Smooth muscle cell of the brain vasculature (primary cell): ENCODE measurements around the gene PDP2.
A peak's percentile ranks its signal among the peaks of the same experiment; 100 is the strongest.
"Not testable (repeated sequence)": the region's sequence is repeated elsewhere in the genome, so short reads cannot be mapped to it uniquely, and the experiment has no call there.

ENCODE experiments used
- DNase-seq: peaks from one replicate; pipeline ENCODE4 v3.0.0-alpha.2; 2012; ENCODE audit warnings: low read depth, low spot score

PDP2 gene

DNA sequence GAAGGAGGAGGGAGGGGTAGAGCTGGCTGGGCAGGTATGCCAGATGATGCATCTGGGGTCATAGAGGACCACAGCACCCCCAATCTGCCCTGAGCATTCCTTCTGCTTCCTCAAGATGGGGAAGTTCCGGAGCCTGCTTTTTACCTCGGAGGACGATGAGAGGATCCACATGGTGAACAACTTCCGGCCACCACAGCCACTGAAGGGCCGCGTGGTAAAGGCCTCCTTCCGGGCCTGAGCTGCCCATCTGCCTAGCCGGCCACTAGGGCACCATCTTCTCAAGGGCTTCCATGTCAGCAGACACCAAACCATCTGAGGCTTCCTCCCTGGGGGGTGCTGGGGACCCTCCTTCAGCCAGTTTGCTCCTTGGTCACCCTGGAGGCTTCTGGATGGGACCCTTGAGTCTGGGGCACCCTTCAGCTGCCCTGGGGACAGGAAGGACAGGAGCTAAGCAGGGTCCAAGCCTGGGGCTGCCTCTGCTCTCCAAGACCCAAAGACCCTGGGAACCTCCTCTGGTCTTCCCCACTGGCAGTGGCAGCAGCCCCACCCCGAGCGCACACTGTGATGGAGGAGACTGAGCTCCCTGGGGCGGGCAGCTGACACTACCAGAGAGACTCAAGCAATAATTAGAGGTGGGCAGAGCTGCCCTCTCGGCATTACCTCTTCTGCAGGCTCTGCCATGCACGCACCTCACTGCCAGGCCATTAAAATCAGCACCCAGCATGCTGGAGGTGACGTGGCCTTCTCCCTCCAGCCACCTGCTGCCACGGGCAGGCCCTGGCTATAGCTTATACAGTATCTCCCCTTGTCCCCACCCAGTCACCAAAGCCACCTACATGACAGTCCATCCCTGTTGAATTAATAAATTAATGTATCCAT lies 26.8 kb upstream of the PDP2 start:
- DNase-seq, result no peak

DNA sequence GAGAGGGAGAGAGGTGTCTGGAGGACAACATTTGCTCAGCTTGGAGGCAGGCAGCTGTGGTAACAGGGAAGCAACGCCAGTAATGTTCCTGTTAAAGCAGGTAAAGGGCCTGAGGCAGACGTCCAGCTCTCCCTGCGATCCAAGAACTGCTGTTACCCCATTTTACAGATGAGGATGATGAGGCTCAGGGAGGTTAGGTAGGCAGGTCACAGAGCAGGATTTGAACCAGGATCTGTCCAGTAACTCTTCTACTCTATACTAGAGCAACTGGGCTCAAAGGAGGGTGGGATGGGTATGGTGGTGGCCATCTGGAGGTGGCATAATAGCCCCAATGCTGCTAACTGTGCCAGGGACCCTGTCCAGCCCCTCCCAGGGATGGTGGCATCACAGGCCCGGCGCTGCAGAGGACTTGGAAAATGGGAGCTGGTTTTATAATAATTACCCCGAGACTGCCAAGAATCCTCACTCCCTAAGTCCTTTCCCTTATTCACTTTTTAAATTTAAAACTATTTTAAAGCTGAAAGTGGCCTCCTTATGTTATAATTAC lies 24.1 kb upstream of the PDP2 start:
- DNase-seq, result no peak

DNA sequence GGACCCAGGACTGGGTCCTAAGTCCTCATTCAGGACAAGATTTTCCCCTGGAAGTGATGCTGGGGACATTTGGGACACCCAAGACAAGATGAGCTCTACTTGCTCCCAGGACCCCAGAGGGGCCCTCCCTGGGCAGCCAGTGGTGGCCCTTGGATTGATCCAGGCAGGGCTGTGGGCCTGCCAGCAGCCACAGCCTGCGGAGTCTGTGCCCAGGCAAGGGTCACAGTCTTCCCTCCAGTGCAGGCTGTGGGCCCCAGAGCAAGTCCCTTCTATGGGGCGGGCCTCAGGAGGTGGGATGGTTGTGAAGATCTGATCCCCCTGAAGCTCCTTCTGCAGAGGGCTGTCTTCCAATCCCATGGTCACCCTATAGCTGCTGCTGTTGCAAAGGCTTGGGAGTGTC lies 23.5 kb upstream of the PDP2 start:
- no peak for DNase-seq

DNA sequence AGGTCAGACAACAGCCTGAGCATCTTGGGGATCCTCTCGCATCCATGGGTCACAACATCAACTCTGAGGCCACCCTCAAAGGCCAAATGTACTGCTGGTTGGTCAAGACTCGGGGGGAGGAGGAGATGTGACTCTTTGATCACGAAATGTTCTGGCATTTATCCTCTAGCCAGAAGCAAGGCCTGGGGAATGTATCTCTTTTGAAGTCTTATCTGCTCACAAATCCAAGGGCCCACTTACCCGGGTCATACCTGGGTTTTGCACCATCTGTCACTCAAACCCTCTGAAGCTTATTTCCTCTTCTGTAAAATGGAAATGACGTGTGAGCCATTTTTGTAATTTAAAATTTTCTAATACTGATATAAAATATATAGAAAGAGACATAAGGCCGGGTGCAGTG lies 22.9 kb upstream of the PDP2 start:
- DNase-seq, result no peak

DNA sequence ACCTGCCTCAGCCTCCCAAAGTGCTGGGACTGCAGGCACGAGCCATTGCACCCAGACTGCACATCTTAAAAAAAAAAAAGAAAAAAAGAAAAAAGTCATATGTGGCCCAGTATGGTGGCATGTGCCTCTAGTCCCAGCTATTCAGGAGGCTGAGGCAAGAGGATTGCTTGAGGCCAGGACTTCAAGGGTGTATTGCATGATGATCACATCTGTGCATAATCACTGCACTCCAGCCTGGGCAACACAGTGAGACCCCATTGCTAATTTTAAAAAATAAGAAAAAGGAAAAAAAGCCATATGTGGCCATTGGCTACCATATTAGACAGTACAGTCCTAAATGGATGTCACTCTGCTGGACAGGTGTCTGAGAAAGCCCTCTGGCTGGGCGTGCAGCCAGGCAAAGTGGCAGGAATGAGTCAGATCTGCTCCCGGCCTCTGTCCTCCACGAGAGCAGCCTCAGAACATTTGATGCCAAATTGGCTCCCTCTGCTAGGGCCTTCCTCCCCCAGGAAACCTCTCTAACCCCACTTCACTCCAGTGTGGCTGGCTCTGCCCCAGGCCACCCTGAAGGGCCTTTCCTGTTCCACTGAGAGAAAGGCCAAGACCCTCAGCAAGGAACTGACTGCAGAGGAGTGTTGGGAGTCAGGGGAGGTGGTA lies 21.4 kb upstream of the PDP2 start:
- no peak for DNase-seq

DNA sequence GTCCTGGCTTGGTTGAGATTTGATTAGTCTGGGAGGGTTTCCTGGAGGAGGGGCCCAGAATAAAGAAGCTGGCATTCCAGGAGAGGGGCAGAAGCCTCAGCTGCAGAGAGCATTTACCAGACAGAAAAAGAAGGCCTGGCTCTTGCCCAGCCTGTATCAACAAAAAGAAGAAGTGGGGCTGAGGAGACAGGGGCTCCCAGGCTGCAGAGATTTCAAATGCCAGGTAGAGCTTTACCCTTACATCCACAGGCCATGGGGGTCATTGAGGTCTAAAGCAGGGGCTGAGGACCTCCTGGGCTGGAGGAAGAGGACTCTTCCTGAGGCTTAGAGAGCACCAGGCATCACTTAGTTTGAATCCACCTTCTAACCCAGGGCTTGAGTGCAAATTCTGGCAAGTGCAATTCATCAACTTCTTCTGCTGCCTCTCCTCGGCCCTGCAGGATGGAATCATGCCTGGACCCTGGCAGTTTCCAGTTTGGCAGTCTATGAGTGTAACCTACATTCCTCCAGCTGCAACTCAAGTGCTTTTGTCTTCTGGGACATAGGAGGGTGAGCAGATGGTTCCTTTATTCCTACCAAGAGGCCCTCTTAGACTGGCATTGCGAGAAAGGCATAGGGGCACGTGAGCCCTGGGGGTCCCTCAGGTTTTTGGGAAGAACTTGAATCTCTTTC lies 20.8 kb upstream of the PDP2 start:
- DNase-seq, result no peak

DNA sequence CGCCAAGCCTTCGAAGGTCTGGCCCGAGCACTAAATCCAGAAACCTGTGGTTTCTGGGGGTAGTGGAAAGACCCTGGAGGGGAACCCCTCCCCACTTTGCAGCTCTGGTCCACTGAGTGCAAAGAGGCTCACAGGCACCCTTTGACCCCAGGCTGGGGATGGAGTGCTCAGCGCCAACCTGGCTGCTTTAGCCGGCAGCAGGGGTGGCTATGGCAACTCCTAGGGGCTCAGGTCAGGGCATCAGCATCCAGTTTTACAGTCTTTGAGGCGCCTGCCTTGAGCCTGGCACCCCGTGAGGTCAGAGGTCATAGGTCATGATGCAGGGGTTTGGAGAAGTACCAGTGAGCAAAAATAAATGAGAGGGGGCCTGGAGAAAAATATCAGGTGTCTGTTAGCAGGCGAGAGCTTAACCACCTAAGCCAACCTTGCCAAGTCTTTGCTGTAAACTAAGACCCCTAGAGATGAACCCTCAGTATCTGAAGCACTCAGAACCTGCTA lies 18.2 kb upstream of the PDP2 start:
- DNase-seq, result no peak

DNA sequence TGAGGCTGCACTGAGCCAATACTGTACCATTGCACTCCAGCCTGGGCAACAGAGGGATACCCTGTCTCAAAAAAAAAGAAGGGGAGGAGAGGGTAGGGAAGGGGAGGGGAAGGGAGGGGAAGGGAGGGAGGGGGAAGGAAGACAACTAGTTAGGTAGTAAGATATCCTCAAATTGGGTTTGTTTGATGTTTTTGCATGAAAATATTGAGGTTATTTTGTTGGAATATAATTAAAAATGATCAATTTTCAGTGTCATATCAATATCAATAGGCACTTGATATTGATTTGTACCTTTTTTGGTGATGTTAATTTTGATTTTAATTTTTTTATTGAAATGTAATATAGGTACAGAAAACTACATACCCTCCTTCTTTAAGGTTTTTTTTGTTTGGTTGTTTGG lies 16.6 kb upstream of the PDP2 start:
- no peak for DNase-seq

DNA sequence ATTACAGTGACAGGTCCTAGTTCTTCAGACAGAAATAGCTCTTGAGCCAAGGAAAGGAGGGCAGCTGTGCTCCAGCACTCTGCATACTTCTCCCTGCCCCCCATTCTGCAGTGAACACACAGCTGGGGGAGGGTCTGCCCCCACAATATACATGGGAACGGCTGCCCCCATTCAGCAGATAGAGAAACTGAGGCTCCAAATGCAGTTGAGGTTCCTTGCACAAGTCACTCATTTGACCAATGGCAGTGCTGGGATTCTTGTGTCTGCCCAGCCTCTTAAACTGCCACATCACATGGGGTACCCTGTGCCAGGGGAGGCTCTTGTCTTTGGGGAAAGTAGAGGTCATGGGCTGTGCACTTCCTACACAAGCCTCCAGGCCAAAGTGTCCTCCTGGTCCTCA lies 10.9 kb upstream of the PDP2 start:
- DNase-seq, result no peak

DNA sequence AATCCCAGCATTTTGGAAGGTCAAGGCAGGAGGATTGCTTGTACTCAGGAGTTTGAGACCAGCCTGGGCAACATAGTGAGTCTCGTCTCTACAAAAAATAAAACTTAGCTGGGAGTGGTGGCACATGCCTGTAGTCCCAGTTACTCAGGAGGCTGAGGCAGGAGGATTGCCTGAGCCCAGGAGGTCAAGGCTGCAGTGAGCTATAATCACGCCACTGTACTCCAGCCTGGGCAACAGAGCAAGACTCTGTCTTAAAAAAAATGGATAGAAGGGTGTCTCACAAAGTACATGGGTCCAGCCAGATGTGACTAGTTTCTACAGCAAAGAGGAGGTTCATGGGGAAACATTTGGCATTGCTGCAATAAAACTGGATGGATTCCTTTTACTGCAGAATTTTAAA lies 9.0 kb upstream of the PDP2 start:
- DNase-seq, result not testable (repeated sequence)

DNA sequence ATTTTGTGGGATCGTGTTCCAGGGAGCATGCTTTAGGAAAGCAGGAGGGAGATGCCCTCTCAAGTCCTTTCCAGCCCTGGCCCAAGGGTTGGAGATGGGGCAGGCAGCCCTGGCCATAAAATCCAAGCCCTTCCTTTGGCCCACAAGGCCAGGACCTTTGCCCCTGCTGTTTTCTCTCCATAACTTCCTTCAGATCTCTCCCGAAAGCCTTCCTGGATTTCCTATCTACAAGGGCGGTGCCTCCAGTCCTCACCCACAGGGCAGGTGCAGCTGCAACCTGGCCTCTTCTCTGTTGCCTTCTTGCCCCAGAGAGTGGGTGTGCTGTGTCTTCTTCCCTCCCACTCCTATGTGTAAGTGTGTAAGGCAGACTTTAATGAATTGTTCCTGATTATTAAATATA lies 8.5 kb upstream of the PDP2 start:
- DNase-seq, result no peak

DNA sequence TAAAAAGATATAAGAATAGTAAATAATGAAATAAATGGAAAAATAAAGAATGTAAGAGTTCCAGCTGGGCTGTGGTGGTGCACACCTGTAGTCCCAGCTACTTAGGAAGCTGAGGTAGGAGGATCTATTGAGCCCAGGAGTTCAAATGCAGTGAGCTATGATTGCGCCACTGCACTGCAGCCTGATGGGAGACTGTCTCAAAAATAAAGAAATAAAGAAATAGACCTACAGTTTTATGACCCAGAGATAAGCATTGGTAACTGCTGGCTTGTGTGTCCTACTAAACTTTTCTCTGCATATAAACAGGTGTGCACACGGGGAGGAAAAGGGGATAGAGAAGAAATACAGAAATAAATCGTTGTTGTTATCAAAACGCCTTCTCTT lies 7.8 kb upstream of the PDP2 start:
- DNase-seq, result no peak

DNA sequence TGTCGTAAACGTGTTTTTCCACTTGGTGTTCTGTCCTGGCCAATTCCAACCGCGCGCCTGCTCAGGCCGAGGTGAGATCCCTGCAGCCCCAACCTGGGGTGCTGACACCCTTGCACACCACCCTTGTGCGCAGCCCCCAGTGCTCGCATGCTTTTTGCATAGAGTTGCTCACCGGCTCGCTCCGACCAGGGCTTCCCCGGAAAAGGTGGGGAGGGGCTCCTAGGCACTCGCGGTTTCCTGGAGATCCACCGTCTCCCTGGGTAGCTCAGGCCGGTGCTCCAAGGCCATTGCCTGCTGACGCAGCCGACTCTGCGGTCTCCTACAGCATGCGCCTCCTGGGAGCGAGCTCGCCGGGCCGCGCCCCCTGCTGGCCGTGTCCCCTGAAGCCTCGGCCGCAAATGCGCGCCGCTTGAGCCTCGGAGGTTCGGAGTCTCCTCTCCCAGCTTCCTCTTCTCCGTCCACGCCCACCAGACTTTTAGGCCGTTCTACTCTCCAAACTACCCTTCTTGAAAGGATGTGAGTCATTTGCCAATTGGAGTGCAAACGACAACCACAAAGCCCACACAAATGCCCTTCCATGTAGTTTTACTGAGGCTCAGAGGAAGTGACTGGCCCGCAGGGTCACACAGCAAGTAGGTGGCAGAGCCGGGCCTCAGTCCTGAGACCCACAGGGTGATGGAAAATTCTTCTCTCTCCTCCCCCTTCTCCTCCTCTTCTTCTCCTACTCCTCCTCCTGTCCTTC lies 7.2 kb upstream of the PDP2 start:
- DNase-seq, result peak; percentile 89

DNA sequence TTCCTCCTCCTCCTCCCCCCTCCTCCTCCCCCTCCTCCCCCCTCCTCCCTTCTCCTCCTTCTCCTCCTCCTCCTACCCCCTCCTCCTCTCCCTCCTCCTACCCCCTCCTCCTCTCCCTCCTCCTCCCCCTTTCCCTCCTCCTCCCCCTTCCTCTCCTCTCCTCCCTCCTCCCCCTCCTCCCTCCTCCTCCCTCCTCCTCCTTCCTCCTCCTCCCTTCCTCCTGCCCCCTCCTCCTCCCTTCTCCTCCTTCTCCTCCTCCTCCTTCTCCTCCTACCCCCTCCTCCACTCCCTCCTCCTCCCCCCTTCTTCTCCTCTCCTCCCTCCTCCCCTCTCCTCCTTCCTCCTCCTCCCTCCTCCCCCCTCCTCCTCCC lies 6.6 kb upstream of the PDP2 start:
- no peak for DNase-seq

DNA sequence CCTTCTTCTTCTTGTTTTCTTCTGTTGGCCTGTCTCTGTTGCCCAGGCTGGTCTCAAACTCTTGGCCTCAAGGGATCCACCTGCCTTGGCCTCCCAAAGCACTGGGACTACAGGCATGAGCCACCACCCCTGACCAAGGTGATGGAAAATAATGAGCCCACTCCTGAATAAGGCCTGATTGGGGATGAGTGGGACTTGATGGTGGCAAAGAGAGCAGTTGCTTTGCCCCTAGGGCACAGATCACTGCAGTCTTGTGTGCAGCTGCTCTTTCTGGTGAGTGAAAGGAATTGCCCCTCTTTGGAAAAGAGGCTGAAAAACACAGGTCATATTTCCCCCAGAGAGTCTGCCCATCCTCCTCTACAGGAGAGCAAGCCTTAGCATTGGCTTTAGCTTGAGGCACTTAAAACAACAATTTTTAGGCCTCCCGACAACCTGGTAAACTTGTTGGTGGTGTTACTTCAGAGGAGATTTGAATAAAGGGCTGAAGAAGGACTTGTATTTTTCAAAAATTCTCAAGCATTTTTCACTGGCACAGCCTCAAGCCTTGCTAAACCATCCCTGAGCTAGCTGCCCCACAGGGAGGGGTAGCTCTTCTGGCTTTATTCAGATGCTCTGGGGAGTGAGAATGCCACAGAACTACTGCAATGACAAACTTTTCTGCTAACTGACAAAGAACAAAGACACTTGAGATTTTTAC lies 6.1 kb upstream of the PDP2 start:
- DNase-seq, result no peak

DNA sequence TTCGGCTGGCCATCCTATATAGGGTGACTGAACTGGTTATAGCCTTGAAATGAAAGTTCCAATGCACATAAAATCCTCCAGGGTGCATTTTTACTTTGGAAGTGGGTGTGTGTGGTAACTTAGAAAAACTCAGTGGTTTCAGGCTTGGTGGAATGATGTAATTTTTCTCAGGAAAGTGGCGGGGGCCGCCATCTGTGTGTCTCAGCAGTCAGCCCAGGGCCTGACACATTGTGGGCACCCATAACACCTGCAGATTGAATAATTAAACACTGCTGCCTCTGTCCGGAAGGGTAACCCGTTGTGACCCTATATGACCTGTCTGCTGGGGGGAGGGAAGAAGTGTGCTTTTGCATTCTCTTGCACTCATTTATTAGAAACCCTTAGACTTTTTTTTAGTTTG lies 2.2 kb upstream of the PDP2 start:
- no peak for DNase-seq

DNA sequence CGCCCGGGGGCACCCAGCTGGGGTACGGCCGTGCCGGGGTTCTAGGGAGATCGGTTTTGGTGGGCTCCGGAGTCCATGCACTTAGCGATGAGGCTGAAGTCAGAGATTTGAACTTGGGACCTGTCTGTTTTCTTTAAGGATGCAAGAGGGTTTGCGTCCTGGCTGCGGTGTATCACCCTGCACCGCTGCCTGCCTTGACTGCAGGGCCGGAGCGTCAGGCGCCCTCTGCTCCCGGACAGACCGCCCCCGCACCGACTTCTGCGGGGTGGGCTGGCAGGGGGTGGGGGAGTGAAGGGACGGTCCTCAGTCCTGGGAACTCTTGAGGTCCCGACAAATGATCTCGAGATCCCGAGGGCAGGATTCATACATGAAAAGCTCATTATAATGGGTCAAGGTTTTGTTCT lies 701 bp downstream of the PDP2 start:
- DNase-seq, result no peak

DNA sequence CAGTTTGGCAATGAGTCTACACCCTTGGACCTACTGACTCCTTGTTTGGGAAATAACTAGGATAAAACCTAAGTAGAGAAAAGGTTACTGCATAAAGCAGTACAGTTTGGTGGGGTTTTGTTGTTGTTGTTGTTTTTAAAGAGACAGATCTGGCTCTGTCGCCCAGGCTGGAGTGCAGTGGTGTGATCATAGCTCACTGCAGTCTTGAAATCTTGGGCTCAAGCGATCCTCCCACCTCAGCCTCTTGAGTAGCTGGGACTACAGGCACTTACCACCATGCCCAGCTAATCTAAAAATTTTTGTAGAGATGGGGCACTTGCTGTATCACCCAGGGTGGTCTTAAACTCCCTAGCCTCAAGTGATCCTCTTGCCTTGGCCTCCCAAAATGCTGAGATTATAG lies 1.2 kb downstream of the PDP2 start:
- no peak for DNase-seq

DNA sequence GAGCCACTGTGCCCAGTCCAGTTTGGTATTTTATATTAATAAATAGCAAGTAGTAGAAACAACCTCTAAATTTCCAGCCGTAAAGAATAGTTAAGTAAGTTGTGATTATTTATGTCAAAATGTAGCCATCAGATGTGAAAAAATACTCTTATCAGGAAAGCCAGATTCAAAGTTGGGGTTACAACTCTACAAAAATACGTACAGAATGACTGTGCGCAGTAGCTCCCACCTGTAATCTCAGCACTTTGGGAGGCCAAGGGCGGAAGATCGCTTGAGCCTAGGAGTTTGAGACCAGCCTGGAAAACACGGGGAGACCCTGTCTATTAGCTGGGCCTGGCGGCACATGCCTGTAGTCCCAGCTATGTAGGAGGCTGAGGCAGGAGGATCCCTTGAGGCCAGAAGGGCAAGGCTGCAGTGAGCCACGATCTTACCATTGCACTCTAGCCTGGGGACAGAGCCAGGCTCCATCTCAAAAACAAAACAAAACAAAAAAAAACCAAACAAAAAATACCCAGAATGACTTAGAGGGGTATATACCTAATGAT lies 1.7 kb downstream of the PDP2 start:
- DNase-seq, result no peak

DNA sequence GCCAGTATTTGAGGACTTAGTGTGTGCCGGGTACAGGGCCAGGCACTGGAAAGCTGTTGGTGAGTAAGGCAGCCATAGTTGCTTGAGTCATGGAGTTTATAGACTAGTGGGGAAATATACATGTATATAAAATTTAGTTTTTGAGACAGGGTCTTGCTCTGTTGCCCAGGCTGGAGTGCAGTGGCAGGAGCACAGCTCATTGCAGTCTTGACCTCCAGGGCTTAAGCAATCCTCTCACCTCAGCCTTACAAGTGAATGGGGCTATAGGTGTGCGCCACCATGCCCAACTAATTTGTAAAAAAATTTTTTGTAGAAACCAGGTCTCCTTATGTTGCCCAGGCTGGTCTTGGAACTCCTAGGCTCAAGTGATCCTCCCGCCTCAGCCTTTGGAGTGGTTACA lies 2.4 kb downstream of the PDP2 start:
- DNase-seq, result no peak

DNA sequence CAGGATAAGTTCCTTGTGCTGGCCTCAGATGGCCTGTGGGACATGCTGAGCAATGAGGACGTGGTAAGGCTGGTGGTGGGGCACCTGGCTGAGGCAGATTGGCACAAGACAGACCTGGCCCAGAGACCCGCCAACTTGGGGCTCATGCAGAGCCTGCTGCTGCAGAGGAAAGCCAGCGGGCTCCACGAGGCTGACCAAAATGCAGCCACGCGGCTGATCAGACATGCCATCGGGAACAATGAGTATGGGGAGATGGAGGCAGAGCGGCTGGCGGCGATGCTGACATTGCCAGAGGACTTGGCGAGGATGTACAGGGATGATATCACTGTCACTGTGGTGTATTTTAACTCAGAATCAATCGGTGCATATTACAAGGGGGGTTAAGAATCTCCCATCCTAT lies 5.2 kb downstream of the PDP2 start:
- DNase-seq, result no peak
